HCT116 (cell line): ENCODE measurements around the gene PTPMT1. TPM values are rescaled to one million over a fixed set of nuclear protein-coding genes. Genes with fewer than 3 reads are reported as not detected.

Source experiments
- ATAC-seq: fragments of 200-7000 bp; cut with Tn5 transposase; 2 replicates; pipeline ENCODE4 v1.9.1; 2020; ENCODE audit warnings: mild to moderate bottlenecking, moderate library complexity
- BruUV-seq: library from RNA; stranded (reverse); fragments of 400-500 nt; replicated peaks from 2 replicates; lab custom pipeline; 2021; lab: Mats Ljungman, UMichigan
- CTCF ChIA-PET: fragments of 300-600 bp; sonication (Branson Sonifier 250); formaldehyde crosslinking; loops from one replicate; lab custom pipeline; 2021; ENCODE audit warnings: antibody characterized with exemption; lab: Charles Lee
- POLR2A ChIA-PET: fragments of 300-600, 350-600 bp; sonication (Branson Sonifier 250); formaldehyde crosslinking; loops from one replicate; lab custom pipeline; 2021; ENCODE audit warnings: antibody characterized with exemption; lab: Charles Lee
- RAD21 ChIA-PET, 2 experiments: fragments of 300-600 bp; sonication (Branson Sonifier 250); formaldehyde crosslinking; loops; one replicate each; lab custom pipeline; 2023; ENCODE audit warnings: low total read pairs in 2 of 2; ENCODE audit not compliant: uncharacterized antibody in 2 of 2, unreplicated experiment in 2 of 2, low non-redundant PET in 1 of 2; lab: Charles Lee
- DNase-seq: peaks from one replicate; pipeline ENCODE4 v3.0.0-alpha.2; 2010; ENCODE audit warnings: low read depth, low spot score
- H2AFZ ChIP-seq: fragments of 200-600 bp; shearing (Covaris generic), sonication (generic); 2 replicates; pipeline ENCODE4 v1.6.1; 2017; ENCODE audit warnings: low read depth, mixed run types, mixed read lengths, antibody characterized with exemption, low read length; ENCODE audit not compliant: poor library complexity, severe bottlenecking
- H3K27ac ChIP-seq: 2 replicates; pipeline ENCODE4 v1.5.1; 2012; ENCODE audit warnings: low read depth, low read length
- H3K27me3 ChIP-seq: fragments of 200-600 bp; sonication (generic); 2 replicates; pipeline ENCODE4 v1.6.1; 2016; ENCODE audit warnings: mixed run types, low read length, mixed read lengths; ENCODE audit not compliant: insufficient read depth
- H3K36me3 ChIP-seq, 2 experiments: fragments of 200-500 bp in 1 of 2; fragments of 200-600 bp in 1 of 2; sonication (Bioruptor generic) in 1 of 2; sonication (generic) in 1 of 2; 2 replicates each; pipeline versions ENCODE4 v1.5.1 to v1.6.1; 2014 to 2016; ENCODE audit warnings: low read length in 2 of 2, inconsistent platforms in 1 of 2, mixed read lengths in 1 of 2, mixed run types in 1 of 2; ENCODE audit not compliant: insufficient read depth in 2 of 2, control insufficient read depth in 1 of 2
- H3K4me1 ChIP-seq, 2 experiments: fragments of 200-600 bp in 1 of 2; sonication (generic) in 1 of 2; 2 replicates each; pipeline versions ENCODE4 v1.5.1 to v1.6.1; 2012 to 2017; ENCODE audit warnings: low read length in 2 of 2, inconsistent platforms in 1 of 2, mild to moderate bottlenecking in 1 of 2, mixed read lengths in 1 of 2, mixed run types in 1 of 2, moderate library complexity in 1 of 2; ENCODE audit not compliant: insufficient read depth in 2 of 2, control insufficient read depth in 1 of 2
- H3K4me2 ChIP-seq: fragments of 200-600 bp; sonication (generic); 2 replicates; pipeline ENCODE4 v1.6.1; 2017; ENCODE audit warnings: mixed run types, low read length, mixed read lengths
- H3K4me3 ChIP-seq, 2 experiments: fragments of 200-600 bp in 1 of 2; sonication (generic) in 1 of 2; replicated peaks in 1 of 2; 2 replicates each; pipeline ENCODE4 v1.5.1; 2011 to 2016; ENCODE audit warnings: low read length in 2 of 2, control low read depth in 1 of 2, low read depth in 1 of 2, mild to moderate bottlenecking in 1 of 2, mixed read lengths in 1 of 2, mixed run types in 1 of 2
- H3K79me2 ChIP-seq: fragments of 200-600 bp; sonication (generic); 2 replicates; pipeline ENCODE4 v1.6.1; 2017; ENCODE audit warnings: mild to moderate bottlenecking, mixed run types, low read length, moderate library complexity, mixed read lengths; ENCODE audit not compliant: insufficient read depth
- H3K9ac ChIP-seq: fragments of 200-600 bp; sonication (generic); 2 replicates; pipeline ENCODE4 v1.6.1; 2016; ENCODE audit warnings: low read length, mixed read lengths
- H3K9me2 ChIP-seq: fragments of 200-600 bp; sonication (generic), shearing (Covaris generic); 2 replicates; pipeline ENCODE4 v1.6.1; 2017; ENCODE audit warnings: mixed run types, mild to moderate bottlenecking, moderate library complexity; ENCODE audit not compliant: insufficient read depth
- H3K9me3 ChIP-seq, 2 experiments: fragments of 200-500 bp in 1 of 2; fragments of 200-600 bp in 1 of 2; sonication (Bioruptor generic) in 1 of 2; sonication (generic) in 1 of 2; 2 replicates each; pipeline ENCODE4 v1.6.1; 2014 to 2017; ENCODE audit warnings: low read length in 2 of 2, mixed read lengths in 2 of 2, inconsistent platforms in 1 of 2, low read depth in 1 of 2, mild to moderate bottlenecking in 1 of 2, mixed run types in 1 of 2, moderate library complexity in 1 of 2; ENCODE audit not compliant: control insufficient read depth in 1 of 2, insufficient read depth in 1 of 2
- H4K20me1 ChIP-seq: fragments of 200-600 bp; sonication (generic), shearing (Covaris generic); 2 replicates; pipeline ENCODE4 v1.6.1; 2017; ENCODE audit warnings: mixed run types, mild to moderate bottlenecking, moderate library complexity; ENCODE audit not compliant: insufficient read depth
- CBX3 ChIP-seq: IDR thresholded peaks from 2 replicates; pipeline ENCODE4 v1.6.1; 2012; ENCODE audit warnings: low read depth
- CEBPB ChIP-seq: IDR thresholded peaks from 2 replicates; pipeline ENCODE4 v1.6.1; 2012; ENCODE audit warnings: low read depth
- CTCF ChIP-seq, 3 experiments: fragments of 200-600 bp in 1 of 3; sonication (generic) in 1 of 3; IDR thresholded peaks in 2 of 3; conservative IDR thresholded peaks in 1 of 3; 2 replicates each; pipeline ENCODE4 v1.5.1; 2012 to 2017; ENCODE audit warnings: low read depth in 2 of 3, low read length in 2 of 3, antibody characterized with exemption in 1 of 3, borderline replicate concordance in 1 of 3, control low read depth in 1 of 3, mild to moderate bottlenecking in 1 of 3, mixed read lengths in 1 of 3, mixed run types in 1 of 3, moderate library complexity in 1 of 3; ENCODE audit not compliant: insufficient read depth in 1 of 3
- EGR1 ChIP-seq: IDR thresholded peaks from 2 replicates; pipeline ENCODE4 v1.6.1; 2012; ENCODE audit warnings: low read depth
- ELF1 ChIP-seq: IDR thresholded peaks from 2 replicates; pipeline ENCODE4 v1.6.1; 2012; ENCODE audit warnings: low read depth, borderline replicate concordance
- EZH2 ChIP-seq: fragments of 200-600 bp; sonication (generic); IDR thresholded peaks from 2 replicates; pipeline ENCODE4 v1.6.1; 2017; ENCODE audit warnings: antibody characterized with exemption, mixed run types
- EZH2phosphoT487 ChIP-seq: fragments of 200-600 bp; IDR thresholded peaks from 2 replicates; pipeline ENCODE4 v1.6.1; 2018; ENCODE audit warnings: antibody characterized with exemption, borderline replicate concordance
- JUND ChIP-seq: IDR thresholded peaks from 2 replicates; pipeline ENCODE4 v1.6.1; 2012
- POLR2A ChIP-seq: IDR thresholded peaks from 2 replicates; pipeline ENCODE4 v1.7.0; 2011; ENCODE audit warnings: borderline replicate concordance; ENCODE audit not compliant: insufficient read depth, insufficient read length; ENCODE audit errors: extremely low read depth
- RAD21 ChIP-seq: IDR thresholded peaks from 2 replicates; pipeline ENCODE4 v1.6.1; 2012; ENCODE audit warnings: low read depth, mild to moderate bottlenecking
- SIN3A ChIP-seq: IDR thresholded peaks from 2 replicates; pipeline ENCODE4 v1.6.1; 2012; ENCODE audit warnings: low read depth
- SP1 ChIP-seq: IDR thresholded peaks from 2 replicates; pipeline ENCODE4 v1.6.1; 2012; ENCODE audit warnings: low read depth
- SRF ChIP-seq: IDR thresholded peaks from 2 replicates; pipeline ENCODE4 v1.6.1; 2012; ENCODE audit warnings: low read depth
- TCF7L2 ChIP-seq: IDR thresholded peaks from 2 replicates; pipeline ENCODE4 v1.7.0; 2011; ENCODE audit warnings: borderline replicate concordance, inconsistent platforms; ENCODE audit not compliant: insufficient read depth, insufficient read length; ENCODE audit errors: extremely low read depth
- ZBTB33 ChIP-seq: IDR thresholded peaks from 2 replicates; pipeline ENCODE4 v1.6.1; 2011; ENCODE audit warnings: mild to moderate bottlenecking, low read length, moderate library complexity; ENCODE audit not compliant: insufficient replicate concordance; ENCODE audit errors: extremely low read depth
- ZNF274 ChIP-seq: fragments of 200-500 bp; sonication (Bioruptor generic); IDR thresholded peaks from 2 replicates; pipeline ENCODE4 v1.6.1; 2014; ENCODE audit warnings: mild to moderate bottlenecking, low read depth, low read length, inconsistent platforms
- intact Hi-C: fragments of 100-400 bp; cut with micrococcal nuclease; formaldehyde crosslinking; loops from 2 replicates; pipeline ENCODE4 v1.10.0; 2022
- total RNA-seq: library from RNA; stranded (reverse); gene quantifications from one replicate; pipeline ENCODE4 v1.2.1, GENCODE V29; 2021; ENCODE audit not compliant: unreplicated experiment
- TF ChIP-seq, protein P1 (sequence below): IDR thresholded peaks from 2 replicates; pipeline ENCODE4 v1.6.1; 2012
- TF ChIP-seq, protein P2 (sequence below): IDR thresholded peaks from 2 replicates; pipeline ENCODE4 v1.6.1; 2012

Gene PTPMT1
- total RNA-seq, 1 experiment from 2014 or later, result 71.6 TPM

DNA sequence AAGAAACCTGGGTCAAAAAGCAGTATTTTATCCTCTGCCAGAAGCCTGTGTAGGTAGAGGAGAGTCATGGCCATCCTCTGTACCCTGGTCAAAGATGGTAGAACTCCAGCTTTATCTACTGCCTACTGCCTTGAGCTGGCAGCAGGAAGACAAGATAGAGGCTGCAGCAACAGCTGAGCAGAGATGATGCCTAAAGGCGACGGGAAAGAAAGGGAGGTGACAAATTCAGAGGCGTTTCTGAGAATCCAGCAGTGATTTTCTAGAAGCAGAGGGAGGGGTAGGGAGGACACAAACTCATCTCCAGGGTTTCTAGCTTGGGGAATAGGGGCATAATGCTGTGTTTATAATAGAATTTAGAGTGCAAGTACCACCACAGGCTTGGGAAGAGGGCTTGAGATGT is 44.3 kb downstream of the PTPMT1 start:
- no peaks in the 10 kb centered on the region for H3K36me3 ChIP-seq
- RAD21 ChIA-PET, result no interaction called here
- H3K79me2 ChIP-seq, result no peaks in the 10 kb centered on the region
- ATAC-seq, result no peak
- no TSS peak for BruUV-seq
- no peak overlapping the region for H3K4me2 ChIP-seq
- H4K20me1 ChIP-seq, result no peaks in the 10 kb centered on the region
- DNase-seq, result no peak
- H2AFZ ChIP-seq, result no peak overlapping the region
- no peaks in the 10 kb centered on the region for H3K9me2 ChIP-seq
- TF ChIP-seq SIN3A, result no peak
- TF ChIP-seq TCF7L2, result no peak
- no peak for TF ChIP-seq RAD21
- no peak for TF ChIP-seq SP1
- no peak for TF ChIP-seq JUND
- TF ChIP-seq CTCF (IDR thresholded peaks at IDR 0.05 in 2 of 3, conservative IDR thresholded peaks at IDR 0.05 in 1 of 3; ENCODE audit: borderline replicate concordance in 1 of 3, insufficient read depth in 1 of 3, low read depth in 2 of 3, low read length in 2 of 3), result no peak
- no peak for TF ChIP-seq SRF
- TF ChIP-seq ELF1, result no peak
- TF ChIP-seq EGR1, result no peak
- TF ChIP-seq, protein P1, sequence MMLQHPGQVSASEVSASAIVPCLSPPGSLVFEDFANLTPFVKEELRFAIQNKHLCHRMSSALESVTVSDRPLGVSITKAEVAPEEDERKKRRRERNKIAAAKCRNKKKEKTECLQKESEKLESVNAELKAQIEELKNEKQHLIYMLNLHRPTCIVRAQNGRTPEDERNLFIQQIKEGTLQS, result no peak
- no peak for TF ChIP-seq EZH2phosphoT487
- TF ChIP-seq CEBPB, result no peak
- TF ChIP-seq EZH2, result no peak
- TF ChIP-seq, protein P2, sequence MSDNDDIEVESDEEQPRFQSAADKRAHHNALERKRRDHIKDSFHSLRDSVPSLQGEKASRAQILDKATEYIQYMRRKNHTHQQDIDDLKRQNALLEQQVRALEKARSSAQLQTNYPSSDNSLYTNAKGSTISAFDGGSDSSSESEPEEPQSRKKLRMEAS, result no peak
- TF ChIP-seq ZNF274, result no peak
- TF ChIP-seq ZBTB33, result no peak
- TF ChIP-seq CBX3, result no peak
- no peak for TF ChIP-seq POLR2A
- POLR2A ChIA-PET, result no interaction called here
- no peaks in the 10 kb centered on the region for H3K9me3 ChIP-seq
- CTCF ChIA-PET, result interaction anchor here (0.7 kb wide), 1 partner anchor 38 kb away, joined by 3 read pairs; no protein-coding TSS in a partner anchor
- intact Hi-C loops, result loop anchor here (10.0 kb wide), 1 partner anchor 145 kb away; no protein-coding TSS in a partner anchor
- no peak overlapping the region for H3K4me3 ChIP-seq
- H3K4me1 ChIP-seq, result no peaks in the 10 kb centered on the region
- H3K27me3 ChIP-seq, result no peaks in the 10 kb centered on the region; the same call in 1 of the 2 replicates
- no peak overlapping the region for H3K27ac ChIP-seq
- no peak overlapping the region for H3K9ac ChIP-seq
